GM12892 (cell line): ENCODE results near the gene VOPP1.

Experiments used
- DNase-seq: peaks from one replicate; pipeline ENCODE4 v3.0.0; 2011; ENCODE audit not compliant: insufficient read length
- FAIRE-seq: peaks from 2 replicates; lab custom pipeline; 2011; peaks lifted over from hg19 to GRCh38; lab: Jason Lieb, UNC
- POLR2A ChIP-seq: IDR thresholded peaks from 2 replicates; pipeline ENCODE4 v1.6.1; 2011; ENCODE audit warnings: low read depth, low read length, control low read depth
- POLR2AphosphoS5 ChIP-seq: IDR thresholded peaks from 2 replicates; pipeline ENCODE4 v1.6.1; 2011; ENCODE audit warnings: low read depth, low read length, control low read depth
- TAF1 ChIP-seq: IDR thresholded peaks from 2 replicates; pipeline ENCODE4 v1.6.1; 2011; ENCODE audit warnings: low read depth, mild to moderate bottlenecking, control low read depth, low read length, borderline replicate concordance

The VOPP1 gene

GRCh38 chr7:55432506-55432905, 139.8 kb downstream of the VOPP1 start:
- no peak for TF ChIP-seq POLR2AphosphoS5
- TF ChIP-seq TAF1 = no peak
- TF ChIP-seq POLR2A = no peak
- FAIRE-seq (no peak), DNase-seq (no peak)

DNA sequence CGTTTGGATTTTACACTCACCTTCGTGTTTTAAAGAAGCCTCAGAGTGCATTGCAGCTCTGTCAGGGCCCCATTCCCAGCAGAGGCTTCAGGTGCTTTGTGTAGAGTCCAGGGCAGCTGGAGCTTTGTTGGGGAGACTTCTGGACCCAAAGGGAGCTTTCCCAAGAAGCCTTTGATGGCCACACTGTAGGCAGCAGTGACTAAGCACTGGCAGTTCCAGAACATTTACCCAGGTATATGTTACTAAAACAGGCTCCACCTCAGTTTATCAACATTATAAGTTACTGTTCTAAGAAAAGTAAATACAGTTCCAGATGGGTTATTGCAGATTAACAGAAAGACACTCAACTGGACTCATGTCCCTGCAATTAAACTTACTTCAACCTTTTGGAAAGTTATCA, 140.4 kb downstream of the VOPP1 start:
- DNase-seq (no peak), FAIRE-seq (no peak)
- no peak for TF ChIP-seq POLR2A

DNA sequence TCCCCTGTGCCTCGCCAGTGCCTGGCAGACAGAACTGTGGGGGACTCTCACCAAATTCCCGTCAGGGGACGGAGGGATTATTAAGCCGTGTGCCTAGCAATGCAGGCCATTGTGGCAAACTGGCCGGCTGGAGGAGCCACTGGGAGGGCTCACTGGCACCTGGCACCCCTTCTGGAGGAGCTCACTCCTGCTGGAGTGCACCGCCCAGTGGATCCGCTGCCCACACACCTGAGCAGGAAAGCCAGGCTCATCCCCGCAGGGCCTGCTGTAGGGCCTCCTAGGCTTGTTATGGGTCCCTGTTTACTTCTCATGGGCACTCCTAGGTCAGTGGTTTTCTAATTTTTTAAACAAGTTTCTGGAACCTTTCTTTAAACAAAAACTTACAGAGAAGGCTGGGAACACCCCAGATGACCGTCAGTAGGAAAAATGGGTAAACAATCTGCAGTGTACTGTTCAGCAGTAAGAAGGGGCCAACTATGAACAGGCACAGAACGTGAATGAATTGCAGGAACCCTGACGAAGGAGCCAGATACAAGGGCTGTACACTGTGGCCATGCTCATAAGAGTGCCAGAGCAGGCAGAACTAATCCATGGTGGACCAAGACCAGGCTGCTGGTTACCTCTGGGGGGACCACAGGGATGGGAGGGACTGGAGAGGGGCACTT, 142.3 kb downstream of the VOPP1 start:
- FAIRE-seq = no peak
- no peak for DNase-seq

GRCh38 chr7:55427800-55428199, 144.5 kb downstream of the VOPP1 start:
- no peak for FAIRE-seq
- DNase-seq = no peak
- no peak for TF ChIP-seq POLR2AphosphoS5
- no peak for TF ChIP-seq POLR2A
- TF ChIP-seq TAF1 = no peak

More for the DNA sequence above, 142.3 kb downstream of the VOPP1 start:
- TF ChIP-seq TAF1 = no peak
- TF ChIP-seq POLR2AphosphoS5 = no peak
- no peak for TF ChIP-seq POLR2A

- TF ChIP-seq TAF1 (no peak), POLR2A (no peak), POLR2AphosphoS5 (no peak)
- DNase-seq (no peak), FAIRE-seq (no peak)
These were observed 145.0 kb downstream of the VOPP1 start for GRCh38 chr7:55427342-55427741.

DNA sequence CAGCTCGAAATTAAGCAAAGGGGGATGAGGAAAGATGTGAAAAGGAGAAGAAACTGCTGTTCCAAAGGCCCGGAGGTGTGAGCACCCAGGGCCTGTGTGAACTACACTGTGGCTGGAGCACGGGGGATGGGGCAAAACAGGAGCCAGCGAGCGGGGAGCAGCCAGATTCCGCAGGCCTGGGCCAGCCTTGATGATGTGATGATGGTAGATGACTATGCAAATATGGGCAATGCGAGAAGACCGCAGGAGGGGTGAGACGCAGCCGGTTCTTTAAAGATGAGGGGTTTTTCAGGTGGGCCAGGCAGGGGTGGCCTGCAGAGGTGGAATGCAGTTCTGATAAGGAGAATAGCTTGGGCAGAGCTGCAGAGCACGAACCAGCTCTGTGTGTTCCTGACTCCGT, 145.6 kb downstream of the VOPP1 start:
- TF ChIP-seq POLR2A (no peak), TAF1 (no peak), POLR2AphosphoS5 (no peak)
- DNase-seq (no peak), FAIRE-seq (no peak)

GRCh38 chr7:55425141-55425752, 147.1 kb downstream of the VOPP1 start:
- FAIRE-seq (no peak), DNase-seq (no peak)
- TF ChIP-seq TAF1 = no peak
- no peak for TF ChIP-seq POLR2A

GRCh38 chr7:55423891-55424290, 148.4 kb downstream of the VOPP1 start:
- no peak for FAIRE-seq
- no peak for DNase-seq
- no peak for TF ChIP-seq TAF1
- TF ChIP-seq POLR2AphosphoS5 = no peak
- no peak for TF ChIP-seq POLR2A

GRCh38 chr7:55423277-55423711, 149.0 kb downstream of the VOPP1 start:
- FAIRE-seq (no peak), DNase-seq (no peak)
- TF ChIP-seq TAF1 = no peak
- no peak for TF ChIP-seq POLR2AphosphoS5
- no peak for TF ChIP-seq POLR2A
